Astrocyte (in vitro differentiated cells and primary cell): ENCODE measurements around the gene RAX2. TPM values are rescaled to one million over a fixed set of nuclear protein-coding genes. Genes with fewer than 3 reads are reported as not detected.

ENCODE experiments used
- DNase-seq: peaks from one replicate; pipeline ENCODE4 v3.0.0-alpha.2; 2010; ENCODE audit warnings: low read depth
- FAIRE-seq: peaks from 2 replicates; lab custom pipeline; 2011; peaks lifted over from hg19 to GRCh38; lab: Jason Lieb, UNC
- H2AFZ ChIP-seq: 2 replicates; pipeline ENCODE4 v1.6.0; 2012; ENCODE audit warnings: low read depth, low read length, inconsistent platforms
- H3K27ac ChIP-seq: 2 replicates; pipeline ENCODE4 v1.5.1; 2011; ENCODE audit warnings: low read depth, low read length, inconsistent platforms
- H3K27me3 ChIP-seq: 2 replicates; pipeline ENCODE4 v1.6.0; 2011; ENCODE audit warnings: low read length, inconsistent platforms; ENCODE audit not compliant: insufficient read depth
- H3K36me3 ChIP-seq: 2 replicates; pipeline ENCODE4 v1.5.1; 2011; ENCODE audit warnings: low read length, inconsistent platforms; ENCODE audit not compliant: insufficient read depth
- H3K4me1 ChIP-seq: 2 replicates; pipeline ENCODE4 v1.5.1; 2011; ENCODE audit warnings: low read length, inconsistent platforms; ENCODE audit not compliant: insufficient read depth
- H3K4me2 ChIP-seq: 2 replicates; pipeline ENCODE4 v1.6.0; 2012; ENCODE audit warnings: low read length, inconsistent platforms
- H3K4me3 ChIP-seq: 2 replicates; pipeline ENCODE4 v1.5.1; 2011; ENCODE audit warnings: low read depth, mild to moderate bottlenecking, low read length, inconsistent platforms; ENCODE audit not compliant: insufficient read depth
- H3K79me2 ChIP-seq: 2 replicates; pipeline ENCODE4 v1.6.0; 2012; ENCODE audit warnings: mild to moderate bottlenecking, low read length, inconsistent platforms; ENCODE audit not compliant: insufficient read depth
- H3K9ac ChIP-seq: 2 replicates; pipeline ENCODE4 v1.6.0; 2012; ENCODE audit warnings: mild to moderate bottlenecking, low read length, inconsistent platforms
- H3K9me3 ChIP-seq: 2 replicates; pipeline ENCODE4 v1.5.1; 2012; ENCODE audit warnings: low read depth, mild to moderate bottlenecking, low read length, inconsistent platforms; ENCODE audit not compliant: insufficient read depth
- H4K20me1 ChIP-seq: 2 replicates; pipeline ENCODE4 v1.6.0; 2012; ENCODE audit warnings: low read length, inconsistent platforms; ENCODE audit not compliant: insufficient read depth
- H3K27ac Mint-ChIP-seq: one replicate; pipeline ENCODE4 v1.8.0; 2021; ENCODE audit warnings: mild to moderate bottlenecking, mixed read lengths; ENCODE audit not compliant: unreplicated experiment
- H3K27me3 Mint-ChIP-seq: one replicate; pipeline ENCODE4 v1.8.0; 2021; ENCODE audit warnings: low read depth, mixed read lengths; ENCODE audit not compliant: unreplicated experiment
- H3K36me3 Mint-ChIP-seq: one replicate; pipeline ENCODE4 v1.8.0; 2021; ENCODE audit warnings: low read depth, mixed read lengths; ENCODE audit not compliant: unreplicated experiment
- H3K4me1 Mint-ChIP-seq: one replicate; pipeline ENCODE4 v1.8.0; 2021; ENCODE audit warnings: low read depth, mixed read lengths; ENCODE audit not compliant: unreplicated experiment
- H3K4me3 Mint-ChIP-seq: one replicate; pipeline ENCODE4 v1.8.0; 2021; ENCODE audit warnings: mild to moderate bottlenecking, moderate library complexity, mixed read lengths; ENCODE audit not compliant: unreplicated experiment
- H3K9me3 Mint-ChIP-seq: one replicate; pipeline ENCODE4 v1.8.0; 2021; ENCODE audit warnings: mild to moderate bottlenecking, mixed read lengths; ENCODE audit not compliant: unreplicated experiment
- CTCF ChIP-seq: IDR thresholded peaks from 2 replicates; pipeline ENCODE4 v1.5.1; 2011; ENCODE audit warnings: low read depth, mild to moderate bottlenecking, inconsistent platforms, low read length, moderate library complexity; ENCODE audit not compliant: insufficient read depth
- EZH2 ChIP-seq: IDR thresholded peaks from 2 replicates; pipeline ENCODE4 v1.6.1; 2012; ENCODE audit warnings: mild to moderate bottlenecking, low read length, inconsistent platforms; ENCODE audit not compliant: insufficient read depth
- total RNA-seq: library from RNA; stranded (reverse); gene quantifications from 2 replicates; pipeline ENCODE4 v1.2.1, GENCODE V29; 2021

Gene RAX2
- total RNA-seq, 1 donor from 2014 or later = not detected

GRCh38 chr19:3782903-3783302 is 10.9 kb upstream of the RAX2 start:
- peaks cover 22% of the 10 kb centered on the region for H3K9me3 ChIP-seq
- Mint-ChIP-seq H3K4me3 (no peak overlapping the region), H3K27me3 (peaks cover 9% of the 10 kb centered on the region), H3K4me1 (no peaks in the 10 kb centered on the region), H3K27ac (no peak overlapping the region), H3K9me3 (peaks cover 21% of the 10 kb centered on the region), H3K36me3 (peaks cover 9% of the 10 kb centered on the region)
- H3K27me3 ChIP-seq = peaks cover 7% of the 10 kb centered on the region
- no peaks in the 10 kb centered on the region for H3K36me3 ChIP-seq
- no peak overlapping the region for H3K27ac ChIP-seq
- no peak overlapping the region for H3K4me3 ChIP-seq
- no peaks in the 10 kb centered on the region for H3K4me1 ChIP-seq
- DNase-seq (no peak), FAIRE-seq (no peak)
- H2AFZ ChIP-seq = no peak overlapping the region
- no peak overlapping the region for H3K4me2 ChIP-seq
- H3K79me2 ChIP-seq = no peaks in the 10 kb centered on the region
- no peak for TF ChIP-seq EZH2
- no peak for TF ChIP-seq CTCF
- H4K20me1 ChIP-seq = no peaks in the 10 kb centered on the region
- H3K9ac ChIP-seq = no peak overlapping the region

GRCh38 chr19:3782330-3782729 is 10.3 kb upstream of the RAX2 start:
- peaks cover 21% of the 10 kb centered on the region for H3K9me3 Mint-ChIP-seq
- Histone ChIP-seq H3K36me3 (no peaks in the 10 kb centered on the region), H2AFZ (no peak overlapping the region), H3K4me3 (no peak overlapping the region), H3K4me2 (no peak overlapping the region), H3K4me1 (no peaks in the 10 kb centered on the region), H3K9me3 (peaks cover 22% of the 10 kb centered on the region), H3K9ac (no peak overlapping the region), H3K27me3 (peaks cover 7% of the 10 kb centered on the region), H3K27ac (no peak overlapping the region), H3K79me2 (no peaks in the 10 kb centered on the region), H4K20me1 (no peaks in the 10 kb centered on the region)
- TF ChIP-seq CTCF (no peak), EZH2 (no peak)
- DNase-seq (no peak), FAIRE-seq (no peak)
- peaks cover 9% of the 10 kb centered on the region for H3K36me3 Mint-ChIP-seq
- H3K4me1 Mint-ChIP-seq = no peaks in the 10 kb centered on the region
- H3K27ac Mint-ChIP-seq = no peak overlapping the region
- no peak overlapping the region for H3K4me3 Mint-ChIP-seq
- peaks cover 9% of the 10 kb centered on the region for H3K27me3 Mint-ChIP-seq

- H3K9me3 Mint-ChIP-seq = peaks cover 21% of the 10 kb centered on the region
- H2AFZ ChIP-seq = no peak overlapping the region
- H3K36me3 ChIP-seq = no peaks in the 10 kb centered on the region
- peaks cover 9% of the 10 kb centered on the region for H3K36me3 Mint-ChIP-seq
- no peak overlapping the region for H3K27ac ChIP-seq
- FAIRE-seq (no peak), DNase-seq (no peak)
- H3K4me2 ChIP-seq = no peak overlapping the region
- no peak overlapping the region for H3K4me3 ChIP-seq
- no peak overlapping the region for H3K27ac Mint-ChIP-seq
- peaks cover 22% of the 10 kb centered on the region for H3K9me3 ChIP-seq
- H3K4me1 Mint-ChIP-seq = no peaks in the 10 kb centered on the region
- peaks cover 9% of the 10 kb centered on the region for H3K27me3 Mint-ChIP-seq
- no peaks in the 10 kb centered on the region for H4K20me1 ChIP-seq
- no peak overlapping the region for H3K4me3 Mint-ChIP-seq
- H3K9ac ChIP-seq = no peak overlapping the region
- H3K27me3 ChIP-seq = peaks cover 7% of the 10 kb centered on the region
- H3K79me2 ChIP-seq = no peaks in the 10 kb centered on the region
- TF ChIP-seq CTCF (no peak), EZH2 (no peak)
- no peaks in the 10 kb centered on the region for H3K4me1 ChIP-seq
Observed at GRCh38 chr19:3781603-3782002, 9.6 kb upstream of the RAX2 start.
